ENCODE data around the gene HNRNPUL2.

Gene HNRNPUL2

GRCh38 chr11:62665599-62666258, 61.5 kb downstream of the HNRNPUL2 start:
- peak; percentile 68 for DNase-seq

GRCh38 chr11:62665075-62665598, 62.1 kb downstream of the HNRNPUL2 start, which contains the start of the genes C11orf98 and CSKMT:
TSS of gene C11orf98 (minus strand) at chr11:62665210. CDS start at chr11:62665169, 41 bp downstream.
TSS of gene CSKMT (plus strand) at chr11:62665312. CDS start at chr11:62665880, 568 bp downstream.
- peak; percentile 98 for DNase-seq

GRCh38 chr11:62664405-62665074, 62.7 kb downstream of the HNRNPUL2 start:
- peak; percentile 81 for DNase-seq

Data from RPMI8226 (cell line).